Prostate gland (tissue), 2 donors: ENCODE measurements around the gene KAZN.

Experiments used
- CTCF ChIP-seq, 4 experiments: fragments of 200-600 bp in 2 of 4; fragments of 450-650 bp in 2 of 4; sonication (generic) in 2 of 4; IDR thresholded peaks; 1 replicate in 3 of 4; 2 replicates in 1 of 4; pipeline ENCODE4 v1.5.1; 2016 to 2019; ENCODE audit warnings: antibody characterized with exemption in 4 of 4, mild to moderate bottlenecking in 2 of 4, moderate library complexity in 2 of 4
- POLR2A ChIP-seq: fragments of 450-650 bp; IDR thresholded peaks from one replicate; pipeline ENCODE4 v1.6.1; 2016; ENCODE audit warnings: antibody characterized with exemption, mild to moderate bottlenecking
- POLR2AphosphoS5 ChIP-seq: sonication (generic); formaldehyde crosslinking; IDR thresholded peaks from one replicate; pipeline ENCODE4 v1.6.1; 2017; ENCODE audit warnings: antibody characterized with exemption

GRCh38 chr1:14897997-14898645, 299.6 kb downstream of the KAZN start:
- TF ChIP-seq CTCF (IDR thresholded peaks at IDR 0.05) (no peak), POLR2A (no peak), POLR2AphosphoS5 (no peak)
